Parathyroid adenoma (tissue), 2 donors: ENCODE measurements around the gene COG7.
"Not testable (repeated sequence)": the region's sequence is repeated elsewhere in the genome, so short reads cannot be mapped to it uniquely, and the experiment has no call there.

Experiments used
- H2AFZ ChIP-seq: fragments of 300-600 bp; sonication (generic); one replicate; pipeline ENCODE4 v1.7.0; 2017; ENCODE audit warnings: antibody characterized with exemption, mild to moderate bottlenecking
- H3K27ac ChIP-seq: fragments of 300-600 bp; sonication (generic); one replicate; pipeline ENCODE4 v1.7.0; 2017
- H3K27me3 ChIP-seq: fragments of 300-600 bp; sonication (generic); one replicate; pipeline ENCODE4 v1.7.0; 2017; ENCODE audit warnings: low read length; ENCODE audit not compliant: control insufficient read depth, insufficient read depth
- H3K36me3 ChIP-seq: fragments of 300-600 bp; sonication (generic); one replicate; pipeline ENCODE4 v1.7.0; 2017; ENCODE audit warnings: low read length; ENCODE audit not compliant: control insufficient read depth, insufficient read depth
- H3K4me1 ChIP-seq: fragments of 300-600 bp; sonication (generic); one replicate; pipeline ENCODE4 v1.7.0; 2017; ENCODE audit warnings: control low read depth
- H3K4me2 ChIP-seq: fragments of 300-600 bp; sonication (generic); one replicate; pipeline ENCODE4 v1.7.0; 2017; ENCODE audit warnings: low read length
- H3K4me3 ChIP-seq: fragments of 300-600 bp; sonication (generic); one replicate; pipeline ENCODE4 v1.7.0; 2017; ENCODE audit warnings: low read depth, low read length
- H3K79me2 ChIP-seq: fragments of 300-600 bp; sonication (generic); one replicate; pipeline ENCODE4 v1.7.0; 2017; ENCODE audit warnings: control low read depth
- H3K9ac ChIP-seq: fragments of 300-600 bp; sonication (generic); one replicate; pipeline ENCODE4 v1.7.0; 2017; ENCODE audit warnings: mild to moderate bottlenecking
- H3K9me3 ChIP-seq: fragments of 300-600 bp; sonication (generic); one replicate; pipeline ENCODE4 v1.7.0; 2017; ENCODE audit warnings: low read length; ENCODE audit not compliant: control insufficient read depth
- CTCF ChIP-seq: fragments of 300-600 bp; sonication (generic); IDR thresholded peaks from one replicate; pipeline ENCODE4 v1.7.0; 2017; ENCODE audit warnings: antibody characterized with exemption, mild to moderate bottlenecking
- donor health status: primary hyperparathyroidism.

COG7 gene

GRCh38 chr16:23395732-23396131 lies 57.3 kb downstream of the COG7 start:
- no peaks in the 10 kb centered on the region for H3K36me3 ChIP-seq

GRCh38 chr16:23394141-23394831 lies 58.7 kb downstream of the COG7 start:
- no peak overlapping the region for H2AFZ ChIP-seq
- H3K36me3 ChIP-seq = no peaks in the 10 kb centered on the region
- no peak overlapping the region for H3K4me3 ChIP-seq
- no peaks in the 10 kb centered on the region for H3K79me2 ChIP-seq
- no peak for TF ChIP-seq CTCF
- no peaks in the 10 kb centered on the region for H3K27me3 ChIP-seq
- H3K9me3 ChIP-seq = no peaks in the 10 kb centered on the region
- H3K4me1 ChIP-seq = no peaks in the 10 kb centered on the region
- H3K4me2 ChIP-seq = no peak overlapping the region
- H3K27ac ChIP-seq = peak overlapping the region; percentile 3
- no peak overlapping the region for H3K9ac ChIP-seq

More at GRCh38 chr16:23395732-23396131, 57.3 kb downstream of the COG7 start:
- H2AFZ ChIP-seq = no peak overlapping the region
- no peaks in the 10 kb centered on the region for H3K27me3 ChIP-seq
- TF ChIP-seq CTCF = no peak
- H3K9me3 ChIP-seq = no peaks in the 10 kb centered on the region
- no peak overlapping the region for H3K4me2 ChIP-seq
- H3K27ac ChIP-seq = no peak overlapping the region
- no peak overlapping the region for H3K4me3 ChIP-seq
- peaks cover 4% of the 10 kb centered on the region for H3K79me2 ChIP-seq
- H3K9ac ChIP-seq = no peak overlapping the region
- no peaks in the 10 kb centered on the region for H3K4me1 ChIP-seq

- Histone ChIP-seq H3K79me2 (no peaks in the 10 kb centered on the region), H3K4me1 (no peaks in the 10 kb centered on the region), H3K4me3 (no peak overlapping the region), H3K4me2 (no peak overlapping the region), H3K27me3 (no peaks in the 10 kb centered on the region), H3K9ac (no peak overlapping the region), H3K36me3 (no peaks in the 10 kb centered on the region), H3K27ac (no peak overlapping the region), H2AFZ (no peak overlapping the region), H3K9me3 (no peaks in the 10 kb centered on the region)
- TF ChIP-seq CTCF = no peak
These were observed 60.8 kb downstream of the COG7 start for GRCh38 chr16:23392223-23392600.

GRCh38 chr16:23391381-23392222 lies 61.4 kb downstream of the COG7 start:
- Histone ChIP-seq H3K9ac (no peak overlapping the region), H3K4me1 (no peaks in the 10 kb centered on the region), H3K36me3 (no peaks in the 10 kb centered on the region), H3K79me2 (no peaks in the 10 kb centered on the region), H3K9me3 (no peaks in the 10 kb centered on the region), H3K27me3 (no peaks in the 10 kb centered on the region), H3K4me3 (no peak overlapping the region), H2AFZ (no peak overlapping the region), H3K4me2 (no peak overlapping the region), H3K27ac (no peak overlapping the region)
- no peak for TF ChIP-seq CTCF

GRCh38 chr16:23389936-23390335 lies 63.1 kb downstream of the COG7 start:
- H2AFZ ChIP-seq, H3K4me2 ChIP-seq, H3K9ac ChIP-seq, H3K79me2 ChIP-seq, H3K36me3 ChIP-seq, H3K4me3 ChIP-seq, H3K4me1 ChIP-seq, H3K9me3 ChIP-seq, H3K27ac ChIP-seq, H3K27me3 ChIP-seq: not testable (repeated sequence)
